H1 (cell line): ENCODE results near the gene HMG20A. TPM values are rescaled to one million over a fixed set of nuclear protein-coding genes. Genes with fewer than 3 reads are reported as not detected.

Source experiments
- CTCF ChIA-PET: fragments of 300-600 bp; sonication (Branson Sonifier 250); formaldehyde crosslinking; loops from one replicate; lab custom pipeline; 2021; ENCODE audit not compliant: partially characterized antibody; lab: Charles Lee
- POLR2A ChIA-PET: fragments of 300-600 bp; sonication (Branson Sonifier 250); formaldehyde crosslinking; loops from one replicate; lab custom pipeline; 2021; ENCODE audit warnings: inconsistent platforms; ENCODE audit not compliant: partially characterized antibody; lab: Charles Lee
- DNase-seq, 2 experiments: peaks; one replicate each; pipeline versions ENCODE4 v3.0.0 to v3.0.0-alpha.2; 2010 to 2022; ENCODE audit warnings: low spot score in 2 of 2, low read depth in 1 of 2, mixed read lengths in 1 of 2
- FAIRE-seq: peaks from 2 replicates; lab custom pipeline; 2011; peaks lifted over from hg19 to GRCh38; lab: Jason Lieb, UNC
- H2AFZ ChIP-seq: 2 replicates; pipeline ENCODE4 v1.8.1; 2012; ENCODE audit warnings: low read length, inconsistent platforms
- H2AK5ac ChIP-seq: 2 replicates; pipeline ENCODE4 v1.6.1; 2013; ENCODE audit warnings: low read depth, low read length
- H2BK120ac ChIP-seq: replicated peaks from 2 replicates; pipeline ENCODE3; 2013; ENCODE audit warnings: low read depth, low read length, inconsistent platforms
- H2BK12ac ChIP-seq: 2 replicates; pipeline ENCODE4 v1.6.1; 2013; ENCODE audit warnings: low read depth, low read length
- H2BK15ac ChIP-seq: 2 replicates; pipeline ENCODE4 v1.6.1; 2013; ENCODE audit warnings: low read length
- H2BK20ac ChIP-seq: 2 replicates; pipeline ENCODE4 v1.6.1; 2013; ENCODE audit warnings: low read length
- H2BK5ac ChIP-seq: 2 replicates; pipeline ENCODE4 v1.6.1; 2013; ENCODE audit warnings: low read depth, low read length
- H3K14ac ChIP-seq: 2 replicates; pipeline ENCODE4 v1.6.1; 2013; ENCODE audit warnings: inconsistent platforms; ENCODE audit not compliant: insufficient read length
- H3K18ac ChIP-seq: 2 replicates; pipeline ENCODE4 v1.6.1; 2013; ENCODE audit warnings: low read length; ENCODE audit errors: extremely low read depth
- H3K23ac ChIP-seq: 2 replicates; pipeline ENCODE4 v1.6.1; 2013; ENCODE audit warnings: inconsistent platforms; ENCODE audit not compliant: insufficient read length
- H3K23me2 ChIP-seq: 2 replicates; pipeline ENCODE4 v1.6.1; 2013; ENCODE audit warnings: low read depth, low read length
- H3K27ac ChIP-seq: 2 replicates; pipeline ENCODE4 v1.6.1; 2011; ENCODE audit warnings: low read depth, low read length, inconsistent platforms
- H3K27me3 ChIP-seq, 4 experiments: replicated peaks in 1 of 4; 1 replicate in 1 of 4; 2 replicates in 3 of 4; pipeline versions ENCODE4 v1.6.1 to v1.8.1; 2011 to 2013; ENCODE audit warnings: low read length in 3 of 4, mild to moderate bottlenecking in 3 of 4, inconsistent platforms in 2 of 4, mixed read lengths in 2 of 4, moderate library complexity in 1 of 4; ENCODE audit not compliant: control insufficient read depth in 3 of 4, insufficient read depth in 3 of 4; ENCODE audit errors: extremely low read depth in 1 of 4
- H3K36me3 ChIP-seq, 4 experiments: 2 replicates each; pipeline versions ENCODE4 v1.6.1 to v1.8.1; 2011 to 2013; ENCODE audit warnings: mild to moderate bottlenecking in 4 of 4, low read length in 3 of 4, moderate library complexity in 2 of 4, control low read depth in 1 of 4, inconsistent platforms in 1 of 4; ENCODE audit not compliant: insufficient read depth in 4 of 4, control insufficient read depth in 2 of 4
- H3K4ac ChIP-seq: replicated peaks from 2 replicates; pipeline ENCODE3; 2013; ENCODE audit warnings: low read length, low read depth, mixed read lengths, inconsistent platforms; ENCODE audit not compliant: insufficient read length
- H3K4me1 ChIP-seq, 4 experiments: replicated peaks in 1 of 4; 1 replicate in 1 of 4; 2 replicates in 3 of 4; pipeline versions ENCODE4 v1.6.1 to v1.8.1; 2011 to 2013; ENCODE audit warnings: low read length in 3 of 4, inconsistent platforms in 2 of 4, mixed read lengths in 1 of 4; ENCODE audit not compliant: insufficient read depth in 4 of 4, control insufficient read depth in 3 of 4
- H3K4me2 ChIP-seq, 2 experiments: 2 replicates each; pipeline versions ENCODE4 v1.6.1 to v1.8.1; 2011 to 2013; ENCODE audit warnings: low read depth in 2 of 2, low read length in 2 of 2, control low read depth in 1 of 2, inconsistent platforms in 1 of 2, mild to moderate bottlenecking in 1 of 2; ENCODE audit not compliant: insufficient read depth in 1 of 2
- H3K4me3 ChIP-seq, 4 experiments: fragments of 200-600, 300-600 bp in 1 of 4; sonication (generic), shearing (Covaris generic), sonication (Bioruptor Twin) in 1 of 4; 2 replicates each; pipeline versions ENCODE4 v1.5.1 to v1.8.1; 2011 to 2016; ENCODE audit warnings: low read length in 4 of 4, low read depth in 3 of 4, control low read depth in 2 of 4, inconsistent platforms in 2 of 4, mild to moderate bottlenecking in 2 of 4, mixed read lengths in 1 of 4, moderate library complexity in 1 of 4; ENCODE audit not compliant: insufficient read depth in 2 of 4; ENCODE audit errors: extremely low read depth in 1 of 4
- H3K56ac ChIP-seq: replicated peaks from 2 replicates; pipeline ENCODE3; 2013; ENCODE audit warnings: low read depth, mild to moderate bottlenecking, mixed read lengths, low read length, inconsistent platforms; ENCODE audit not compliant: insufficient read length
- H3K79me1 ChIP-seq: 2 replicates; pipeline ENCODE4 v1.6.1; 2013; ENCODE audit warnings: low read depth, low read length, control low read depth
- H3K79me2 ChIP-seq, 2 experiments: 2 replicates each; pipeline versions ENCODE4 v1.6.1 to v1.8.1; 2012 to 2013; ENCODE audit warnings: low read length in 2 of 2, mild to moderate bottlenecking in 2 of 2, inconsistent platforms in 1 of 2; ENCODE audit not compliant: insufficient read depth in 2 of 2, control insufficient read depth in 1 of 2
- H3K9ac ChIP-seq, 4 experiments: replicated peaks in 1 of 4; 1 replicate in 1 of 4; 2 replicates in 3 of 4; pipeline versions ENCODE4 v1.6.1 to v1.8.1; 2011 to 2013; ENCODE audit warnings: low read depth in 3 of 4, low read length in 3 of 4, control low read depth in 2 of 4, mild to moderate bottlenecking in 2 of 4, moderate library complexity in 2 of 4, inconsistent platforms in 1 of 4; ENCODE audit errors: extremely low read depth in 1 of 4
- H3K9me3 ChIP-seq, 2 experiments: 2 replicates each; pipeline versions ENCODE4 v1.6.1 to v1.8.1; 2012 to 2013; ENCODE audit warnings: mild to moderate bottlenecking in 2 of 2, moderate library complexity in 2 of 2, control low read depth in 1 of 2, inconsistent platforms in 1 of 2, low read depth in 1 of 2, low read length in 1 of 2, mixed read lengths in 1 of 2; ENCODE audit not compliant: insufficient read depth in 2 of 2
- H4K20me1 ChIP-seq, 2 experiments: replicated peaks in 1 of 2; 2 replicates each; pipeline versions ENCODE3 to v1.8.1; 2011 to 2013; ENCODE audit warnings: inconsistent platforms in 2 of 2, low read length in 2 of 2, mild to moderate bottlenecking in 1 of 2; ENCODE audit not compliant: insufficient read depth in 2 of 2, control insufficient read depth in 1 of 2
- H4K5ac ChIP-seq: 2 replicates; pipeline ENCODE4 v1.6.1; 2013; ENCODE audit warnings: low read length, low read depth, mixed read lengths, inconsistent platforms; ENCODE audit not compliant: insufficient read length
- H4K8ac ChIP-seq: 2 replicates; pipeline ENCODE4 v1.8.0; 2013; ENCODE audit warnings: mild to moderate bottlenecking, moderate library complexity, low read length, inconsistent platforms; ENCODE audit not compliant: insufficient read depth; ENCODE audit errors: extremely low read depth
- H4K91ac ChIP-seq: replicated peaks from 2 replicates; pipeline ENCODE3; 2013; ENCODE audit warnings: low read length, mixed read lengths, inconsistent platforms; ENCODE audit not compliant: insufficient read length
- BCL11A ChIP-seq, 2 experiments: IDR thresholded peaks; one replicate each; pipeline ENCODE4 v1.6.1; 2011; ENCODE audit warnings: low read depth in 2 of 2, low read length in 2 of 2, mild to moderate bottlenecking in 2 of 2
- CBX8 ChIP-seq: fragments of 300-800, 300-1000 bp; sonication (generic); IDR thresholded peaks from 2 replicates; pipeline ENCODE4 v1.7.1; 2016; ENCODE audit warnings: low read depth, low read length, borderline replicate concordance
- HDAC6 ChIP-seq: IDR thresholded peaks from one replicate; pipeline ENCODE4 v1.7.1; 2012; ENCODE audit warnings: low read depth, mild to moderate bottlenecking, inconsistent platforms, low read length, moderate library complexity
- KDM4A ChIP-seq: IDR thresholded peaks from one replicate; pipeline ENCODE4 v1.7.1; 2012; ENCODE audit warnings: low read depth, mild to moderate bottlenecking, moderate library complexity, low read length, inconsistent platforms; ENCODE audit not compliant: severe bottlenecking
- WGBS, 2 experiments: shearing (Covaris generic) in 1 of 2; methylation state at CpG; one replicate each; pipeline versions ENCODE4 v1.1.6 to v1.1.7; 2013 to 2015; ENCODE audit warnings: low lambda C conversion rate in 2 of 2, mixed read lengths in 2 of 2, inconsistent platforms in 1 of 2, low coverage in 1 of 2, missing lambda C conversion rate in 1 of 2; ENCODE audit not compliant: insufficient replicate concordance in 2 of 2, insufficient coverage in 1 of 2, insufficient read length in 1 of 2; ENCODE audit errors: extremely low coverage in 1 of 2, missing lambda C conversion rate in 1 of 2; 5-methylcytosine and 5-hydroxymethylcytosine counted together
- polyA plus RNA-seq, 7 experiments: library from polyadenylated mRNA; depleted of rRNA in 3 of 7; stranded (reverse) in 5 of 7; unstranded in 2 of 7; fragments of >200 nt in 5 of 7; fragments of 200-250 nt in 2 of 7; gene quantifications; 1 replicate in 5 of 7; 2 replicates in 1 of 7; 4 replicates in 1 of 7; pipeline versions ENCODE4 v1.2.1 to v1.2.3, GENCODE V29; 2011 to 2013; ENCODE audit warnings: missing spikeins in 2 of 7, mixed read lengths in 2 of 7
- total RNA-seq: library from RNA; stranded (reverse); fragmentation: NEBNext Ultra II Directional; extraction: Animal tissue kit (Norgen Biotek cat#: 25700); gene quantifications from 2 replicates; pipeline ENCODE4 v1.2.1, GENCODE V29; 2021

HMG20A gene
- total and polyA plus RNA-seq, 2 of the 8 experiments (the other 6 are each of a cell fraction or from before 2014, with no cell fraction given) = 52.1 to 59.7 TPM

- Histone ChIP-seq H3K79me2 (peaks cover 0 to 93% of the 10 kb centered on the region in 2 experiments; a peak in 3 of 4 replicates), H3K4me2 (no peak overlapping the region), H3K23ac (no peak overlapping the region), H3K79me1 (peaks cover 7% of the 10 kb centered on the region), H2BK12ac (no peak overlapping the region), H2BK15ac (no peak overlapping the region), H3K4ac (no peak overlapping the region), H3K4me3 (no peak overlapping the region), H4K20me1 (peaks cover 0 to 4% of the 10 kb centered on the region in 2 experiments), H2BK20ac (no peak overlapping the region), H2BK120ac (no peak overlapping the region), H4K5ac (no peak overlapping the region), H3K9ac (no peak overlapping the region), H3K18ac (no peak overlapping the region), H3K27ac (no peak overlapping the region), H3K9me3 (no peaks in the 10 kb centered on the region), H4K8ac (no peak overlapping the region), H3K4me1 (peaks cover 0 to 4% (median 0%) of the 10 kb centered on the region in 4 experiments; a peak in 1 of 7 replicates), H3K56ac (no peak overlapping the region), H4K91ac (no peak overlapping the region), H3K36me3 (no peaks in the 10 kb centered on the region), H3K14ac (no peak overlapping the region), H2AFZ (no peak overlapping the region), H3K23me2 (no peaks in the 10 kb centered on the region), H2AK5ac (no peak overlapping the region), H2BK5ac (no peak overlapping the region), H3K27me3 (no peaks in the 10 kb centered on the region)
- 90% methylated on average over 7 of the region's 7 CpGs; no CpG with 5 or more reads in 1 of the 2 experiments for WGBS, 2 experiments
- no peak for TF ChIP-seq BCL11A (IDR thresholded peaks at IDR 0.05; ENCODE audit: low read depth in 2 of 2, low read length in 2 of 2)
- TF ChIP-seq KDM4A = no peak
- TF ChIP-seq CBX8 = no peak
- TF ChIP-seq HDAC6 = no peak
- FAIRE-seq = no peak
- POLR2A ChIA-PET = interaction anchor here (1.8 kb wide), 1 partner anchor 26 kb away, joined by 4 read pairs; no protein-coding TSS in a partner anchor
- no peak for DNase-seq
- CTCF ChIA-PET = interaction anchor here (1.1 to 1.5 kb wide), 3 partner anchors 10 to 104 kb away, joined by 3 to 5 read pairs (median 3); no protein-coding TSS in a partner anchor
Measured at GRCh38 chr15:77392762-77393470, 27.8 kb upstream of the HMG20A start.
